ENCODE measurements around the gene DIAPH1.
A peak's percentile ranks its signal among the peaks of the same experiment; 100 is the strongest.

The DIAPH1 gene

GRCh38 chr5:141657937-141658545 is 39.2 kb upstream of the DIAPH1 start:
- DNase-seq (ENCODE audit: low read depth), result peak; percentile 36
- TF ChIP-seq POLR2A (IDR thresholded peaks at IDR 0.05; ENCODE audit: extremely low read depth, insufficient read length) (no peak), CTCF (IDR thresholded peaks at IDR 0.05; ENCODE audit: low read depth, low read length) (no peak), MYC (IDR thresholded peaks at IDR 0.05; ENCODE audit: low read depth, low read length) (no peak), MAX (IDR thresholded peaks at IDR 0.05; ENCODE audit: low read depth, low read length) (no peak)
- H3K4me3 ChIP-seq (ENCODE audit: low read depth, low read length), result no peak overlapping the region

- DNase-seq (ENCODE audit: low read depth), result no peak
- H3K4me3 ChIP-seq (ENCODE audit: low read depth, low read length), result no peak overlapping the region
- TF ChIP-seq POLR2A (IDR thresholded peaks at IDR 0.05; ENCODE audit: extremely low read depth, insufficient read length), result no peak
- TF ChIP-seq MAX (IDR thresholded peaks at IDR 0.05; ENCODE audit: low read depth, low read length), result no peak
- TF ChIP-seq CTCF (IDR thresholded peaks at IDR 0.05; ENCODE audit: low read depth, low read length), result no peak
- TF ChIP-seq MYC (IDR thresholded peaks at IDR 0.05; ENCODE audit: low read depth, low read length), result no peak
Measured at GRCh38 chr5:141657404-141657803, 38.6 kb upstream of the DIAPH1 start.

- no peak for DNase-seq (ENCODE audit: low read depth)
- TF ChIP-seq POLR2A (IDR thresholded peaks at IDR 0.05; ENCODE audit: extremely low read depth, insufficient read length), result no peak
- no peak for TF ChIP-seq MAX (IDR thresholded peaks at IDR 0.05; ENCODE audit: low read depth, low read length)
- no peak for TF ChIP-seq CTCF (IDR thresholded peaks at IDR 0.05; ENCODE audit: low read depth, low read length)
- no peak for TF ChIP-seq MYC (IDR thresholded peaks at IDR 0.05; ENCODE audit: low read depth, low read length)
- H3K4me3 ChIP-seq (ENCODE audit: low read depth, low read length), result no peak overlapping the region
Measured at GRCh38 chr5:141656396-141656795, 37.6 kb upstream of the DIAPH1 start.

- H3K4me3 ChIP-seq (ENCODE audit: low read depth, low read length), result no peak overlapping the region
- TF ChIP-seq MAX (IDR thresholded peaks at IDR 0.05; ENCODE audit: low read depth, low read length), result no peak
- no peak for DNase-seq (ENCODE audit: low read depth)
Measured at GRCh38 chr5:141655020-141655419, 36.2 kb upstream of the DIAPH1 start.

- H3K4me3 ChIP-seq (ENCODE audit: low read depth, low read length), result no peak overlapping the region
- TF ChIP-seq MYC (IDR thresholded peaks at IDR 0.05; ENCODE audit: low read depth, low read length) (no peak), POLR2A (IDR thresholded peaks at IDR 0.05; ENCODE audit: extremely low read depth, insufficient read length) (no peak), CTCF (IDR thresholded peaks at IDR 0.05; ENCODE audit: low read depth, low read length) (no peak), MAX (IDR thresholded peaks at IDR 0.05; ENCODE audit: low read depth, low read length) (no peak)
- DNase-seq (ENCODE audit: low read depth), result no peak
Measured at GRCh38 chr5:141654298-141654697, 35.5 kb upstream of the DIAPH1 start.

- TF ChIP-seq POLR2A (IDR thresholded peaks at IDR 0.05; ENCODE audit: extremely low read depth, insufficient read length), result no peak
- no peak for TF ChIP-seq MYC (IDR thresholded peaks at IDR 0.05; ENCODE audit: low read depth, low read length)
- TF ChIP-seq MAX (IDR thresholded peaks at IDR 0.05; ENCODE audit: low read depth, low read length), result no peak
- TF ChIP-seq CTCF (IDR thresholded peaks at IDR 0.05; ENCODE audit: low read depth, low read length), result no peak
- no peak for DNase-seq (ENCODE audit: low read depth)
- H3K4me3 ChIP-seq (ENCODE audit: low read depth, low read length), result peak overlapping the region; percentile 32
Measured at GRCh38 chr5:141651728-141652105, 32.9 kb upstream of the DIAPH1 start.
